Measurements from ENCODE around the gene DTHD1.

DNA sequence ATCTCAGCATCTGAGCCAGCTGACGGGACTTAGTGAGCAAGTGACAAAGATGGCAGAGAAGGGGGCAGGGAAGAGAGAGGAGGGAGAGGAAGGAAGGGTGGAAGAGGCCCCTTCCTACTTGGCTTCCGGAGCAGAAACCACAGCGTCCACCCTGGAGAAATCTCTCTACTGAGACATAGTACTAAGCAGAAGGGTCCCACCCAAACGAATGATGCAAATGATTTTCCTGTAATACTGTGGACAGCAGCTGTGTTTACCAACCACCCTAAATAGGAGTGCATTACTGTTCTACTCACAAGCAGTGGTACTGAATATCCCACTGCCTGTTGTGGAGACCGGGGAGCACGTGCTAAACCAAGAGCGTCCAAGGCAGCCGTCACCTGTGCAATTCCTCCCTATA is 29.4 kb downstream of the DTHD1 start:
- TF ChIP-seq, protein P1, sequence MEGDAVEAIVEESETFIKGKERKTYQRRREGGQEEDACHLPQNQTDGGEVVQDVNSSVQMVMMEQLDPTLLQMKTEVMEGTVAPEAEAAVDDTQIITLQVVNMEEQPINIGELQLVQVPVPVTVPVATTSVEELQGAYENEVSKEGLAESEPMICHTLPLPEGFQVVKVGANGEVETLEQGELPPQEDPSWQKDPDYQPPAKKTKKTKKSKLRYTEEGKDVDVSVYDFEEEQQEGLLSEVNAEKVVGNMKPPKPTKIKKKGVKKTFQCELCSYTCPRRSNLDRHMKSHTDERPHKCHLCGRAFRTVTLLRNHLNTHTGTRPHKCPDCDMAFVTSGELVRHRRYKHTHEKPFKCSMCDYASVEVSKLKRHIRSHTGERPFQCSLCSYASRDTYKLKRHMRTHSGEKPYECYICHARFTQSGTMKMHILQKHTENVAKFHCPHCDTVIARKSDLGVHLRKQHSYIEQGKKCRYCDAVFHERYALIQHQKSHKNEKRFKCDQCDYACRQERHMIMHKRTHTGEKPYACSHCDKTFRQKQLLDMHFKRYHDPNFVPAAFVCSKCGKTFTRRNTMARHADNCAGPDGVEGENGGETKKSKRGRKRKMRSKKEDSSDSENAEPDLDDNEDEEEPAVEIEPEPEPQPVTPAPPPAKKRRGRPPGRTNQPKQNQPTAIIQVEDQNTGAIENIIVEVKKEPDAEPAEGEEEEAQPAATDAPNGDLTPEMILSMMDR (IDR thresholded peaks at IDR 0.05; ENCODE audit: insufficient read depth, low read depth, low read length), result no peak
- TF ChIP-seq EZH2 (IDR thresholded peaks at IDR 0.05; ENCODE audit: insufficient read depth, low read length), result no peak

All from astrocyte (in vitro differentiated cells and primary cell).